Uterus (tissue), 4 donors: ENCODE measurements around the gene MAGEA9B. TPM values are rescaled to one million over a fixed set of nuclear protein-coding genes. Genes with fewer than 3 reads are reported as not detected.

ENCODE experiments used
- DNase-seq, 2 donors: peaks; one replicate each; pipeline ENCODE4 v3.0.0-alpha.2; 2019 to 2020
- H3K27ac ChIP-seq, 2 donors: fragments of 200-600 bp; sonication (generic); 1 replicate in 1 of 2; 2 replicates in 1 of 2; pipeline ENCODE4 v1.5.1; 2016 to 2018
- H3K27me3 ChIP-seq, 2 donors: fragments of 200-600 bp; sonication (generic); one replicate each; pipeline ENCODE4 v1.5.1; 2018 to 2019; ENCODE audit warnings: control low read depth in 1 of 2
- H3K36me3 ChIP-seq, 2 donors: fragments of 200-600 bp; sonication (generic); one replicate each; pipeline ENCODE4 v1.5.1; 2019; ENCODE audit warnings: control low read depth in 1 of 2
- H3K4me1 ChIP-seq, 2 donors: fragments of 200-600 bp; sonication (generic); one replicate each; pipeline ENCODE4 v1.5.1; 2018 to 2019; ENCODE audit warnings: control low read depth in 1 of 2
- H3K4me3 ChIP-seq, 2 donors: fragments of 200-600 bp; sonication (generic); 1 replicate in 1 of 2; 2 replicates in 1 of 2; pipeline ENCODE4 v1.5.1; 2018 to 2019; ENCODE audit warnings: mild to moderate bottlenecking in 1 of 2
- H3K9me3 ChIP-seq, 2 donors: fragments of 200-600 bp; sonication (generic); one replicate each; pipeline ENCODE4 v1.5.1; 2019; ENCODE audit warnings: control low read depth in 1 of 2
- POLR2A ChIP-seq, 2 donors: fragments of 450-650 bp; IDR thresholded peaks; one replicate each; pipeline ENCODE4 v1.6.1; 2016; ENCODE audit warnings: antibody characterized with exemption in 2 of 2, mild to moderate bottlenecking in 1 of 2, moderate library complexity in 1 of 2
- intact Hi-C: fragments of 100-400 bp; cut with DNase I; formaldehyde crosslinking; loops from one replicate; pipeline ENCODE4 v1.15.1; 2023; ENCODE audit warnings: low total_unique reads
- total RNA-seq, 4 donors: library from RNA; depleted of rRNA in 3 of 4; stranded (reverse); fragments of >200 nt in 3 of 4; gene quantifications; one replicate each; pipeline versions ENCODE4 v1.1.0 to v1.2.4, GENCODE V29; 2014 to 2023
- TF ChIP-seq, protein P1 (sequence below), 4 experiments: fragments of 200-600 bp in 2 of 4; fragments of 450-650 bp in 2 of 4; sonication (generic) in 2 of 4; IDR thresholded peaks; one replicate each; pipeline ENCODE4 v1.5.1; 2016 to 2019; ENCODE audit warnings: antibody characterized with exemption in 4 of 4, mild to moderate bottlenecking in 2 of 4, moderate library complexity in 1 of 4
- donor health status: DM: yes; HTN: yes; CAD: no.

The MAGEA9B gene
- total RNA-seq, 4 donors from 2014 or later: not detected

DNA sequence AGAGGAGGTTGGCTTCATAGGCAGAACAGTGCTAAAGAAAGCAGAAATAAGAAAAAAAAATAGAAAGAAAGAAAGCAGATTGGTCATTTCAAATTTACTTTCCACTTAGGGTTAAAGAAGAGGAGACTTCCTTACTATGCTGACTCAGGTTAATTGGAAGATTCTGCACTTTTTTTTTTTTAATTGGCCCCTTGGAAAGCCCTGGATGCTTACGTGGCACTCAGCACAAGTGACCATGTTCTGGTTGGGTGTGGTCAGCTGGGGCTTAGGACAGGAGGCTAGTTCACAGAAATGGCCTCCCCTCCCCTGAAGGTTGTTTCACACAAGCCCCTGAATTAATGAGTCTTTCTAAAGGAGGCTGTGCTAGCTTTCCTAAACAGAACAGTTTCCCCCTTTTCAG lies 14.5 kb downstream of the MAGEA9B start:
- no peaks in the 10 kb centered on the region for H3K36me3 ChIP-seq
- no peak for DNase-seq
- H3K27ac ChIP-seq: no peak overlapping the region
- no peak for TF ChIP-seq POLR2A (IDR thresholded peaks at IDR 0.05)
- TF ChIP-seq, protein P1, sequence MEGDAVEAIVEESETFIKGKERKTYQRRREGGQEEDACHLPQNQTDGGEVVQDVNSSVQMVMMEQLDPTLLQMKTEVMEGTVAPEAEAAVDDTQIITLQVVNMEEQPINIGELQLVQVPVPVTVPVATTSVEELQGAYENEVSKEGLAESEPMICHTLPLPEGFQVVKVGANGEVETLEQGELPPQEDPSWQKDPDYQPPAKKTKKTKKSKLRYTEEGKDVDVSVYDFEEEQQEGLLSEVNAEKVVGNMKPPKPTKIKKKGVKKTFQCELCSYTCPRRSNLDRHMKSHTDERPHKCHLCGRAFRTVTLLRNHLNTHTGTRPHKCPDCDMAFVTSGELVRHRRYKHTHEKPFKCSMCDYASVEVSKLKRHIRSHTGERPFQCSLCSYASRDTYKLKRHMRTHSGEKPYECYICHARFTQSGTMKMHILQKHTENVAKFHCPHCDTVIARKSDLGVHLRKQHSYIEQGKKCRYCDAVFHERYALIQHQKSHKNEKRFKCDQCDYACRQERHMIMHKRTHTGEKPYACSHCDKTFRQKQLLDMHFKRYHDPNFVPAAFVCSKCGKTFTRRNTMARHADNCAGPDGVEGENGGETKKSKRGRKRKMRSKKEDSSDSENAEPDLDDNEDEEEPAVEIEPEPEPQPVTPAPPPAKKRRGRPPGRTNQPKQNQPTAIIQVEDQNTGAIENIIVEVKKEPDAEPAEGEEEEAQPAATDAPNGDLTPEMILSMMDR (IDR thresholded peaks at IDR 0.05): no peak
- no peak overlapping the region for H3K4me3 ChIP-seq
- intact Hi-C loops: no loop called here
- H3K9me3 ChIP-seq: no peaks in the 10 kb centered on the region
- no peaks in the 10 kb centered on the region for H3K27me3 ChIP-seq
- no peaks in the 10 kb centered on the region for H3K4me1 ChIP-seq

GRCh38 chrX:149571770-149572169 lies 15.5 kb downstream of the MAGEA9B start:
- Histone ChIP-seq H3K4me1 (no peaks in the 10 kb centered on the region), H3K36me3 (no peaks in the 10 kb centered on the region), H3K4me3 (no peak overlapping the region), H3K27ac (no peak overlapping the region), H3K27me3 (no peaks in the 10 kb centered on the region), H3K9me3 (no peaks in the 10 kb centered on the region)
- no peak for DNase-seq
- TF ChIP-seq, protein P1 (IDR thresholded peaks at IDR 0.05): no peak
- no peak for TF ChIP-seq POLR2A (IDR thresholded peaks at IDR 0.05)
- intact Hi-C loops: no loop called here

DNA sequence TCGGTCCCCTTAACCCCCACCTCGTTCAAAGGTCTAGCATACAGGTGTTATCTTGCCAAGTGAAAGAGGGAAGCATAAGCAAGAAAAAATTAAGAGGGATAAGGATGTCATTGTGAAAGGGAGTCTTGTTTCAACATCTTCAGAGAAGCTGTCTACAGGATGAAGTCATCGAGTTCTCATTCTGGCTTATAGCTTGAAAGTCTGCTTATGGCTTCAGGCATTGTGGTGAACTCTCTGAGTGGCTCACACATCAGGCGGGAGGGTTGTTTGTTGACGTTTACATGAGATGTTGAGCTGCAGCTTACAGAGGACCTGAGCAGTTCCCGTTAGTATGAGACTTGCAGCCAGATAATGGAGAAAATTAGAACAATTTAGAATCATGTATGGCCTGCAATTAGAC lies 16.6 kb downstream of the MAGEA9B start:
- Histone ChIP-seq H3K4me3 (no peak overlapping the region), H3K27me3 (no peaks in the 10 kb centered on the region), H3K9me3 (no peaks in the 10 kb centered on the region), H3K36me3 (no peaks in the 10 kb centered on the region), H3K27ac (no peak overlapping the region), H3K4me1 (no peaks in the 10 kb centered on the region)
- DNase-seq: no peak
- TF ChIP-seq, protein P1 (IDR thresholded peaks at IDR 0.05): no peak
- TF ChIP-seq POLR2A (IDR thresholded peaks at IDR 0.05): no peak
- intact Hi-C loops: no loop called here

DNA sequence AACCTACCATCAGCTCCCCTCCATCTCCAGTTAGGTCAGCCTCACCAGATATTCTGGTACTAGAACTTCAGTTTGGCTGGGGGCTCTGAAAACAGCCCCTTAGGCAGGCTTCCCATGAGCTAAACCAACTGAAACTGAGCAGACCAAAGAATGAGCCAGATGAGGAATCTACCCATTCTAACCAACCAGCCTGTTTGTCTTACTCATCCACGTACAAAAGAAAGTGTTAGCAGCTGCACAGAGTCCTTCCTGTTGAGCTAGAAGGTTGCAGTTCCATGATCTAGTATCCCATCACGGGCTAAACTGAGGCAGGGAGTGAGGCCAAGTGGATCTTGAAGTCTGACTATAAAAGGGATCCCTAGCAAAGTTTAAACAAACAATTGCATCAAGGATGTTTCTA lies 17.5 kb downstream of the MAGEA9B start:
- TF ChIP-seq, protein P1 (IDR thresholded peaks at IDR 0.05): no peak
- TF ChIP-seq POLR2A (IDR thresholded peaks at IDR 0.05): no peak
- Histone ChIP-seq H3K36me3 (no peaks in the 10 kb centered on the region), H3K9me3 (no peaks in the 10 kb centered on the region), H3K4me3 (no peak overlapping the region), H3K4me1 (no peaks in the 10 kb centered on the region), H3K27me3 (no peaks in the 10 kb centered on the region), H3K27ac (no peak overlapping the region)
- intact Hi-C loops: no loop called here
- DNase-seq: no peak

GRCh38 chrX:149568701-149569296 lies 18.5 kb downstream of the MAGEA9B start:
- no peak for DNase-seq
- Histone ChIP-seq H3K4me3 (no peak overlapping the region), H3K9me3 (no peaks in the 10 kb centered on the region), H3K36me3 (no peaks in the 10 kb centered on the region), H3K27me3 (no peaks in the 10 kb centered on the region), H3K27ac (no peak overlapping the region), H3K4me1 (no peaks in the 10 kb centered on the region)
- intact Hi-C loops: no loop called here
- TF ChIP-seq POLR2A (IDR thresholded peaks at IDR 0.05): no peak
- TF ChIP-seq, protein P1 (IDR thresholded peaks at IDR 0.05): no peak
